SHP77 treated with DMSO at 0.1 percent for 48 hours (cell line): Measurements from ENCODE around the gene RBM12.

Experiments used
- DNase-seq: peaks from one replicate; lab custom pipeline; 2025; lab: John Stamatoyannopoulos, UW

The RBM12 gene

DNA sequence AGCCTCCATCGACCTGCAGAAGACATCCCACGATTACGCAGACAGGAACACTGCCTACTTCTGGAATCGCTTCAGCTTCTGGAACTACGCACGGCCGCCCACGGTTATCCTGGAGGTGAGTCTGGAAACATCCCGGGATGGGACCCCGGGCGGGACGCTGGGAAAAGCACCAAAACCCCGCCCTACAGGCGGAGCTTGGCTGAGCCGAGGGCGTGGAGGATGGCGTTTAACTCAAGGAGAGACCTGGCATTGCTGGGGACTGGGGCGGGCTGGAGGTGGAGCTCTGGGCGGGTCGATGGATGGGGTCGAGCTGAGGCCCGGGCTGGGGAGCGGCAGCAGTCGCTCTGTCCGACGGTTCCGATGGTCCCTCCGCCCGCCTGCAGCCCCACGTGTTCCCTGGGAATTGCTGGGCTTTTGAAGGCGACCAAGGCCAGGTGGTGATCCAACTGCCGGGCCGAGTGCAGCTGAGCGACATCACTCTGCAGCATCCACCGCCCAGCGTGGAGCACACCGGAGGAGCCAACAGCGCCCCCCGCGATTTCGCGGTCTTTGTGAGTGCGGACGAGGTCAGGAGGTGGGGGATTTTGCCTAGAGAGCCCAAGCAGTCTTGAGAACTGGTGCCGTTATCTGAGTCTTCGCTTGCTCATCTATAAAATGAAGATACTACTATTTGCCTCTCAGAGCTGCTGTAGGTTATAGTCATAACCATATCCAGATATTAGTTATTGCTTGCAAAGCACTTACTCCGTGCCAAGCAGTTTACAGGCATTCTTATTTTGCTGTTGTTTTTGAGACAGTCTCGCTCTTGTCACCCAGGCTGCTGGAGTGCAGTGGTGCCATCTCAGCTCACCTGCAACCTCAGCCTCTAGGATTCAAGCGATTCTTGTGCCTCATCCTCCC is 45.3 kb downstream of the RBM12 start:
- peak; percentile 73 for DNase-seq

DNA sequence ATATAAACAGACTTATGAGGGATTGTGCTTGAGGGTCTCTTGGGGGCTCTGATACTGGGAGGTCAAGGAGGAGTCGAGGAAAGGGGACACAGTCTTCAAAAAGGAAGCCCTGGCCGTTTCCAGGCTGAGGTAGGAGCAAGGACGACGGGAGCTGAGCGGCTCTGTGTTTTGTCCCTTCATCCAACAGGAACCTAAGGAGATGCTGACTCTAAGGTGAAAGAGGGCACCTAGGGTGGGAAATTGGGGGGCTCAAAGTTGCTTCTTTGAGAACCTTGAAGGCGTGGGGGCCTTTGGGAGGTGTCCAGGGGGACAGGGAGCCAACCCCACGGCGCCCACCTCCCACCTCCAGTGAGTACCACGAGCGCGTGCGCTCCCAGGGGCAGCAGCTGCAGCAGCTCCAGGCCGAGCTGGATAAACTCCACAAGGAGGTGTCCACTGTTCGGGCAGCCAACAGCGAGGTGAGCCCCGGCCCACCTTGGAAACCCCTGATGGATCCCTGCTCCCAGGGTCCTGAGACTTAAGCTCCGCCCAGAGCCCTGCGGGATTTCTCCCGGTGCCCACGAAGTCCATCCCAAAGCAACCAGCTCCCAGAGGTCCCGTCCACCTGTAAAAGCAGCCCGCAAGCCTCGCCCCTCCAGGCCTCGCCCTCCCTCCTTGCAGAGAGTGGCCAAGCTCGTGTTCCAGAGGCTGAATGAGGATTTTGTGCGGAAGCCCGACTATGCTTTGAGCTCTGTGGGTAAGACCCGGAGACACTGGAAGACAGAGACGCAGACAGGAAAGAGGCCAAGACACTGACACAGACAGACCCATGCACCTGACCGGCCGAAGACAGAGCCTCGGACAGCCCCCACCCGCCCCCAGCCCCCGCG is 46.2 kb downstream of the RBM12 start:
- no peak for DNase-seq

- DNase-seq, result peak; percentile 56
Measured at GRCh38 chr20:35617397-35618262, 47.1 kb downstream of the RBM12 start.

GRCh38 chr20:35616465-35617396 is 48.0 kb downstream of the RBM12 start:
- peak; percentile 16 for DNase-seq

GRCh38 chr20:35615667-35616464 is 48.8 kb downstream of the RBM12 start, which contains the start of gene SPAG4:
SPAG4 (plus strand) TSS chr20:35615829; CDS start chr20:35616004, 175 bp downstream.
- DNase-seq, result peak; percentile 97

- DNase-seq, result no peak
Measured at GRCh38 chr20:35611482-35611881, 53.2 kb downstream of the RBM12 start.

- DNase-seq, result no peak
Measured at GRCh38 chr20:35610833-35611427, 53.8 kb downstream of the RBM12 start.

DNA sequence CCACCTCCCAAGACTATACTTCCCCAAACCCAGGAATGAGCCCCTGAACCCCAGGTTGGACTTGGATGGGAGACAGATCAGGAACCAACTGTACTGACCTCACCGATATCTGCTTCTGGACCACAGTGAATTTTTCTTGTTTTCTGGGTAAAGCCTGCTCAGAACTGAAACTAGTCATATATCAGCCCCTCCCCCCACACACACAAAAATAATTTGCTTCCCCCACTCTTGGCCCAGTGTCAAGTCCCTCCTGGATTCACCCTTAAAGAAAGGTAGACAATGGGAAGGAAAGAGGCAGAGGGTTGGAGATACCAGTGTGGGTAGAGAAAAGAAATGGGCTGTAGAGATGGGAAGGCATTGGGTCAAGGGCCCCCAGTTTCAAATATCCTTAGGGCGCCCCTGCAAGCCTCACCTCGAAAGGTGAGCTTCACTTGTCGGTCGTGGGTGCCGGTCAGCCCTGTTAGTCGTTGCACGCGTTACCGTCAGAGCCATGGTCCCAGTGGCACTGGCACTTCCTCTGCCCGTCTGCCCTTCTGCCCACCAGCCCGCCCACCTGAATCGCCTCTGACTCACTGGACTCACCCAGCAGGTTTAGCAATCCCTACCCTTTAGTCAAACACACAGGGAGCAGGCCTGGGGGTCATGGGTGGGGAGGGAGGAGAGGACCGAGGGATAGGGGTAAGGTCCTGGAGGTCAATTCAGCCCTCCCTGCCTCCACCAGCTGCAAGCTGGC is 57.5 kb downstream of the RBM12 start:
- DNase-seq, result no peak

- DNase-seq, result no peak
Measured at GRCh38 chr20:35606127-35606526, 58.6 kb downstream of the RBM12 start.

DNA sequence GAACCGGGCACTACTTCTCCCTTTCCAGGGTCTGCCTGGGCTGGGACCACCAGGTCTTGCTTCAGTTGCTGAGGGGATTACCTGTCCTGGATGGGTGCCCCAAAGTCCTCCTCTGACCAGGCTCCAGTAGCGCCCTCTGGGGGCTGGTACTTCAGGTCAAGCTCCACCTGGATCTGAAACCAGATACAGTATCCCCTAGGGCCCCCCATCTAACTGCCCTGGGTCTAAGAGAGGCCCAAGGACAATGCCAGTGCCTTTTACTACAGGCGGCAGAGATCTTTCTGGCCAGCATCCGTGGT is 60.3 kb downstream of the RBM12 start:
- DNase-seq, result no peak

DNA sequence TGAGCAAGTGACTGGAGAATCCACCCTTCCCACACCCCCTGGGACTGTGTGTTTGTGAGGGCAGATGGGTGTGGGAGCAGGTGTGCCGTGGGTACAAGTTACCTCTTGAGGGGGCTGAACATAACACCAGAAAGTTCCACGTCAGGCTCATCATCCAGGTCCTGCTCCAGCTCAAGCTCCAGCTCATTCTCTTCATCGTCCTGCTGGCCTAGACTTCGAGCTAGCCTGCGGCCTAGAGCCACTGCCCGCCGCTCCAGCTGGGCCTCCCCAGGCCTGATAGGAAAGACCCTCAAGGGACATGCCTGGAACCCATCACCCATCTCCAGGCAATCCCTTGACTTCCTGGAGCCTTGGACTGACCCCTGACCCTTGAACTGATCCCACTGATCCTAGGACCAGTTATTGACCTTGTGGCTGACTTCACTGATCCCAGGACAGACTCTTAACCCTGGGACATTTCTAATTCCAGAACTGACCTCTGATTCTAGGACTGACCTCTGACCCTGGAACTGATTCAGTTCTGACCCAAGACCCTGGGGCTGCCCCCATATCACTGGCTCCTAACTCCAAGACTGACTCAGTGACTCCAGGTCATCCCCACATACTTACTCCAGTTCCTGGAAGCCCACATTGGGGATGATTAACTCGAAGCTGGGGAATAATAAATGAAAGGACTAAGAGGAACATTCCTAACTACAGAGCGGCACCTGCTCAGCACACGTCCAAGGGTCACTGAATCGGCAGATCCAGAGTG is 60.8 kb downstream of the RBM12 start:
- no peak for DNase-seq

DNA sequence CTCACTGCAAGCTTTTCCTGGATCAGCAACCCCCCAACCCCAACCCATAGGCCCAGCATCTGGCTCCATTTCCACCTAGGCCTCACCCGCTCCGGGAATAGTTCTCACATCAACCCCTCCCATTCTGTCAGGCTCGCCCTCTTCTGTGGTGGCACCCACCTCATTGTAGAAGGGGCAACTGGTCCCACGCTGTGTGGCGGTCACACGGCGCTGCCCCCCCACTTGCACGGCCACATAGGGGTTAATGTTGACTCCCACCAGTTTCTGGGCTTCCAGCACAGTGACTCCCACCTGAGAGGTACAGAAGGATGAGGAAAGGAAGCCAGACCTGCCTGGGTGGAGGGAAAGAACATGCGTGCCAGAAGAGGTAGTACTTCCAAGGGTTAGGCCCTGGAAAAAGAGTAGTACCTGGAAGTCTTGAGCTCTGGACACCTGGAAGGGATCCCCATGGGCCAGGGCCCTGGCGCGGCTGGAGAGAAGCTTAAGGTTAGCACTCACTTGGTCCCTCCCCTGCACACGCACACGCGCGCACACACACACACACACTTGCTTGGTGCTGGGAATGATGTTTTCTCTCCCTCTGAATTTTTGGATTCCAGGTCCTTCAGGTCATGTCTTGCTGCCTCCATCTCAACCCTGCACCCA is 61.7 kb downstream of the RBM12 start:
- DNase-seq, result no peak

DNA sequence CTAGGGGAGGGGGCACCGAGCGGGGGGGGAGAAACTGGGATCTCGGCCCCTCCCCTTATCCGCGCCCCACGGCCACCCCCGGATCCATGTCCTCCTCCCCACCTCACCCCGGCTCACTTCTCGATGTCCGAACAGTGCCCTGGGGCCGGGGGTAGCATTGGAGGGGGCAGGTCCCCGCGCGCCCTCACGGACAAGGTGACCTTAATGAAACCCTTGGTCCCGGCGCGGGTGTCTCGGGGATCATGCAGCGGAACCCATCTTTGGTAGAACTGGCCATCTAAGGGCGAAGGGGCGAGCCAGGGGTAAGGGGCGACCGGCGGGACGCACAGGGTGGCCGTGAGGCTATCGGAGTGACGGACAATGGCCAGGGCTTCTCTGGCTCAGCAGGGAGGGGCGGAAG is 62.7 kb downstream of the RBM12 start:
- DNase-seq, result no peak

- no peak for DNase-seq
Measured at GRCh38 chr20:35600993-35601973, 63.4 kb downstream of the RBM12 start.

- DNase-seq, result no peak
Measured at GRCh38 chr20:35600176-35600992, 64.3 kb downstream of the RBM12 start.

DNA sequence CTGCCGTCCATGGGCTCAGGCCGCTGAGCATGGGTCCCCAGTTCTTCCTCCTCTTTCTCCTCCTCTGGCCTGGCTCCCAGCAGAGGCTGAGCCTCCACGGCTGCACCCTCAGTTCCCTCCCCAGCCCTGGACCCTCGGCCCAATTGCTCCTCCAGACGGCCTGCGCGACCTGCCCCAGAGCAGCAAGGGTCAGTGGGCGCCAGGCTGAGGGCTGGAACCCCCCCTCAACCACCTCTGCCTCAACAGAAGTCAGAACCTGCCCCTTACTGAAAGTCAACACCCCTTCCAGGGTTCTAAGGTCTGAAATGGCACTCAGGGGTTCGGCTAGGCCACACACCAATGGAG is 65.0 kb downstream of the RBM12 start:
- DNase-seq, result no peak
